ENCODE data around the gene CRB1. TPM values are rescaled to one million over a fixed set of nuclear protein-coding genes. Genes with fewer than 3 reads are reported as not detected.
"Not testable (repeated sequence)": the region's sequence is repeated elsewhere in the genome, so short reads cannot be mapped to it uniquely, and the experiment has no call there.

The CRB1 gene
- total and polyA plus RNA-seq, 8 donors, result 0.08 to 0.73 TPM; not detected in 6

- no peak overlapping the region for H3K4me3 ChIP-seq
- H3K9me3 ChIP-seq, result no peaks in the 10 kb centered on the region
- TF ChIP-seq POLR2AphosphoS5 (IDR thresholded peaks at IDR 0.05) (no peak), EP300 (IDR thresholded peaks at IDR 0.05) (no peak), CTCF (IDR thresholded peaks at IDR 0.05) (no peak)
- DNase-seq, result peak in 1 of 2 donors; percentile 26
- intact Hi-C loops (cut with DNase I; ENCODE audit: low total_unique reads), result no loop called here
- no peak overlapping the region for H3K27ac ChIP-seq
- H3K27me3 ChIP-seq, result no peaks in the 10 kb centered on the region
- no peaks in the 10 kb centered on the region for H3K36me3 ChIP-seq
- 20 to 31% (median 25%) methylated on average over 3 of the region's 3 CpGs for WGBS, 5 donors
- H3K4me1 ChIP-seq, result no peaks in the 10 kb centered on the region
These were observed 217.7 kb downstream of the CRB1 start for GRCh38 chr1:197485790-197486189.

DNA sequence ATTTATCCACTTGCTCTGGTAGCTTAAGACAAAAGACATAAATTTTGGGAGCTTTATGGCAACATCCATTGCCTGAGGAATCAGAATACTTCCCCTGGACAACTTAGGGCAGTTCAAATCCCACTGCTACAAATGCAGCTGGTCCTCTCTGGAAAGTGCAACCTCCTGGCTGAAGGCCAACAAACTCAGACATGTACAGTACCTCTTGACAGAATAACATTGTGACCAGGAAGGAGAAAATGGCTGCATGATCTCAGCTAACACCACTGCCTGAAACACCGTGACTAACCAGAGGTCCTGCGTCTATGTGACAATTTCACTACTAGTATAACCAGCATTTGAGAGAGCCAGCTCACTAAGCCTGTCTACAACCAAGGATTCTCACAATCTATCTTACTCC is 218.9 kb downstream of the CRB1 start:
- TF ChIP-seq POLR2AphosphoS5 (IDR thresholded peaks at IDR 0.05), result no peak
- no peak for TF ChIP-seq POLR2A (IDR thresholded peaks at IDR 0.05)
- no peak for TF ChIP-seq EP300 (IDR thresholded peaks at IDR 0.05)
- TF ChIP-seq CTCF (IDR thresholded peaks at IDR 0.05), result no peak
- Histone ChIP-seq H3K9me3 (no peaks in the 10 kb centered on the region), H3K4me3 (no peak overlapping the region), H3K27me3 (no peaks in the 10 kb centered on the region), H3K36me3 (no peaks in the 10 kb centered on the region), H3K4me1 (no peaks in the 10 kb centered on the region), H3K27ac (no peak overlapping the region)
- intact Hi-C loops (cut with DNase I; ENCODE audit: low total_unique reads), result no loop called here
- peak in 1 of 2 donors; percentile 69 for DNase-seq
- 67 to 77% (median 70%) methylated on average over 2 of the region's 2 CpGs for WGBS, 5 donors

GRCh38 chr1:197491505-197491904 is 223.5 kb downstream of the CRB1 start:
- H3K27me3 ChIP-seq; H3K27ac ChIP-seq; intact Hi-C loops (cut with DNase I; ENCODE audit: low total_unique reads); H3K9me3 ChIP-seq; H3K36me3 ChIP-seq; H3K4me1 ChIP-seq; DNase-seq; H3K4me3 ChIP-seq: not testable (repeated sequence)
- WGBS, 5 donors, result 82 to 96% (median 90%) methylated on average over 1 of the region's 1 CpG

- H3K4me1 ChIP-seq, result no peaks in the 10 kb centered on the region
- no peak overlapping the region for H3K27ac ChIP-seq
- TF ChIP-seq CTCF (IDR thresholded peaks at IDR 0.05) (no peak), POLR2AphosphoS5 (IDR thresholded peaks at IDR 0.05) (no peak), POLR2A (IDR thresholded peaks at IDR 0.05) (no peak), EP300 (IDR thresholded peaks at IDR 0.05) (no peak)
- no peaks in the 10 kb centered on the region for H3K36me3 ChIP-seq
- DNase-seq, result no peak
- H3K4me3 ChIP-seq, result no peak overlapping the region
- 85 to 88% (median 87%) methylated on average over 10 of the region's 10 CpGs for WGBS, 5 donors
- intact Hi-C loops (cut with DNase I; ENCODE audit: low total_unique reads), result no loop called here
- no peaks in the 10 kb centered on the region for H3K9me3 ChIP-seq
- no peaks in the 10 kb centered on the region for H3K27me3 ChIP-seq
These were observed 228.7 kb downstream of the CRB1 start for GRCh38 chr1:197496722-197497121.

DNA sequence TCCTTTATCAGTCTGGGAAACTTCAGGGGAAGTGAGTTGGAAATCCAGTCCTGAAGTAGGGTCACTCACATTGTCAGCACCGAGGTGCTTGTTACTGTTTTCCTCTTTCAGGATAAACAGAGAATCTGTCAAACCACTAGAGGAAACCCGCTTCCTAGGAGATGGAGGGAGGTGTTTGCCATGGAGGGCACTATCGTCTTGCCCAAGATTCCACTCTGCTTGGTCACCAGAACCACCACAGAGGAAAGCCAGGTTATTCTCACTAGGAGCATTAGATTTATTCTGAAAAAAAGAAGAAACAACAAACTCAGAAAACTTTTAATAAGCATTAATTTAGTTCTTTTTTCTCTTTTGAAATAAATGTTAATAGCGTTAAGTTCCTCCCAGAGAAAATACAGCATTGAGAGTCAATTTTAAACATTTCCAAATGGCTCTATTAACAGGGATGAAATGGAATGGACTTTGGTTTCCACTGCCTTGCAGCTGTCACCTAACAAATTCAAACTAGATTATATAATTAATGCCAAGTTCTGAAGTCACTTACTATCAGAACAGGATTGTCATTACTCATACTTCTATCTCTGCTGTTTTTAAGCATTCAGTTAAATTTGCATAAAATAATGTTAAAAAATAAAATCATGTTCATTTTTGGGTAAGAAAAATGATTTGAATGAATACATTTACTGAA is 242.8 kb downstream of the CRB1 start:
- peaks cover 6 to 27% (median 23%) of the 10 kb centered on the region in 4 donors for H3K36me3 ChIP-seq
- H3K4me3 ChIP-seq, result no peak overlapping the region
- no peak overlapping the region for H3K27ac ChIP-seq
- TF ChIP-seq POLR2AphosphoS5 (IDR thresholded peaks at IDR 0.05) (no peak), POLR2A (IDR thresholded peaks at IDR 0.05) (no peak), CTCF (IDR thresholded peaks at IDR 0.05) (no peak)
- intact Hi-C loops (cut with DNase I; ENCODE audit: low total_unique reads), result no loop called here
- no peak for DNase-seq
- WGBS, 5 donors, result 81 to 93% (median 87%) methylated on average over 4 of the region's 4 CpGs
- H3K27me3 ChIP-seq, result no peaks in the 10 kb centered on the region
- H3K9me3 ChIP-seq, result no peaks in the 10 kb centered on the region
- no peaks in the 10 kb centered on the region for H3K4me1 ChIP-seq
